Esophagus mucosa (tissue), 1 donor: ENCODE measurements around the gene CCDC15. TPM values are rescaled to one million over a fixed set of nuclear protein-coding genes. Genes with fewer than 3 reads are reported as not detected.
A peak's percentile ranks its signal among the peaks of the same experiment; 100 is the strongest.
"Not testable (repeated sequence)": the region's sequence is repeated elsewhere in the genome, so short reads cannot be mapped to it uniquely, and the experiment has no call there.

ENCODE experiments used
- ATAC-seq: fragments of 200-7000 bp; cut with Tn5 transposase; one replicate; pipeline ENCODE4 v1.9.1; 2020
- total RNA-seq: library from RNA; stranded (reverse); gene quantifications from one replicate; pipeline ENCODE4 v1.2.4, GENCODE V29; 2023
- donor health status: DM: yes; HTN: yes; CAD: no.

CCDC15 gene
- total RNA-seq, 1 donor from 2014 or later = 2.4 TPM

- no peak for ATAC-seq
These were observed 47.2 kb downstream of the CCDC15 start for GRCh38 chr11:125001079-125001778.

GRCh38 chr11:125001849-125002248 lies 47.8 kb downstream of the CCDC15 start:
- no peak for ATAC-seq

- ATAC-seq = no peak
These were observed 51.5 kb downstream of the CCDC15 start for GRCh38 chr11:125005491-125005890.

- no peak for ATAC-seq
These were observed 62.4 kb downstream of the CCDC15 start for GRCh38 chr11:125016413-125016812.

GRCh38 chr11:125020342-125020741 lies 66.3 kb downstream of the CCDC15 start:
- no peak for ATAC-seq

- ATAC-seq = no peak
These were observed 68.5 kb downstream of the CCDC15 start for GRCh38 chr11:125022551-125022950.

GRCh38 chr11:125025968-125026367 lies 72.0 kb downstream of the CCDC15 start:
- no peak for ATAC-seq

- not testable (repeated sequence) for ATAC-seq
These were observed 75.4 kb downstream of the CCDC15 start for GRCh38 chr11:125029431-125029830.

- peak; percentile 35 for ATAC-seq
These were observed 82.9 kb downstream of the CCDC15 start for GRCh38 chr11:125036933-125037332.

- ATAC-seq = peak; percentile 48
These were observed 95.3 kb downstream of the CCDC15 start for GRCh38 chr11:125049164-125049792.

- peak; percentile 79 for ATAC-seq
These were observed 98.0 kb downstream of the CCDC15 start for GRCh38 chr11:125052047-125052446.

- ATAC-seq = no peak
These were observed 99.2 kb downstream of the CCDC15 start for GRCh38 chr11:125053167-125053566.

GRCh38 chr11:125055107-125055715 lies 101.2 kb downstream of the CCDC15 start:
- ATAC-seq = peak; percentile 84

- ATAC-seq = not testable (repeated sequence)
These were observed 102.1 kb downstream of the CCDC15 start for GRCh38 chr11:125056111-125056510.

GRCh38 chr11:125056931-125057692 lies 103.1 kb downstream of the CCDC15 start:
- no peak for ATAC-seq

- ATAC-seq = no peak
These were observed 103.7 kb downstream of the CCDC15 start for GRCh38 chr11:125057693-125058016.

GRCh38 chr11:125061281-125061680 lies 107.3 kb downstream of the CCDC15 start:
- no peak for ATAC-seq

- ATAC-seq = no peak
These were observed 108.4 kb downstream of the CCDC15 start for GRCh38 chr11:125062218-125062930.

GRCh38 chr11:125062931-125063428 lies 109.0 kb downstream of the CCDC15 start, which contains the start of gene SLC37A2:
SLC37A2 (plus strand) TSS chr11:125063305; CDS start chr11:125063368, 63 bp downstream.
- ATAC-seq = peak; percentile 85

GRCh38 chr11:125063429-125064043 lies 109.5 kb downstream of the CCDC15 start:
- peak; percentile 5 for ATAC-seq

GRCh38 chr11:125064070-125064469 lies 110.1 kb downstream of the CCDC15 start:
- ATAC-seq = no peak

GRCh38 chr11:125068368-125068767 lies 114.4 kb downstream of the CCDC15 start:
- no peak for ATAC-seq
